Measurements from ENCODE around the gene COQ4. TPM values are rescaled to one million over a fixed set of nuclear protein-coding genes. Genes with fewer than 3 reads are reported as not detected.
"Not testable (repeated sequence)": the region's sequence is repeated elsewhere in the genome, so short reads cannot be mapped to it uniquely, and the experiment has no call there.

COQ4 gene
- total RNA-seq, 1 donor from 2014 or later, result 61.4 TPM

DNA sequence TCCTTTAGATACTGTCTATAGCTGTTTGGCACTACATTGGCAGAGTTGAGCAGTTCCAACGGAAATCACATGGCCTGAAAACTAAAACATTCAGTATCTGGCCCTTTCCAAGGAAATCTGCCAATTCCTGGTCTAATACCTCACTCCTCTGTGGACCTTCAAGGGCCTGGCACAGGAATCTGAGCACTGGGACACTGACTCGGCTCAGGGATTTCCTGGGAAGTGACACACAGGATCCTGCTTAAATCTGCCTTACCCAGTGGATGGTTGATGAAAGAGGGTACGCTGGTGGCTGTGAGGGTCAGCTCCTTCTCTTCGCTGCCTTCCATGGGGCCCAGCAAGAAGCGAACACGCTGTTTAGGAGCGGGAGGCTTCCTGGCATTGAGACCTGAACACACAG lies 1.3 kb upstream of the COQ4 start:
- Mint-ChIP-seq H3K27ac (no peak overlapping the region), H3K9me3 (no peaks in the 10 kb centered on the region), H3K27me3 (no peaks in the 10 kb centered on the region), H3K36me3 (ENCODE audit: low read depth) (peaks cover 16% of the 10 kb centered on the region), H3K4me3 (peak overlapping the region; percentile 91), H3K4me1 (peaks cover 9% of the 10 kb centered on the region)
- intact Hi-C loops (cut with micrococcal nuclease), result no loop called here
- DNase-seq, result no peak

DNA sequence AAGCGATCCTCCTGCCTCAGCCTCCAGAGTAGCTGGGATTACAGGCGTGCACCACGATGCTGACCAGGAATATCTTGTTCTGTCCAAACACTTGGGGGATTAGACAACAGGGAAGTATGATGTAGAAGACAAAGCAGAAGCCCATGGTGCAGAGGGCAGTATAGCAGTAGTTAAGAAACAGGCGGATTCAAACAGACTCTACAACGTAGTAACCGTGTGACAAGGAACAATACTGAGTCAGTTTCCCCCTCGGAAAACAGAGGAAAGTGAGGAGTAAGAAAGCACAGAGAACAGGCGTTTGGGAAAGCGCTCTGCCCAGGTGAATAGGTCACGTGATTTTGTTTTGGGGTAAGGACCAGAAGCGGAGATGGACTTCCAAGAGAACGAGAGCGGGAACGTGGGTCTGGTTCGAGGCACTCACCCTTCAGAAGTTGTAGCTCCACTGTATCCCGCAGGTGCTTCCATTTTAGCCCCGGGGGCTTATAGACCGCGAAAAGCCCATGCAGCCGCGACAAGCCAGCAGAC lies 698 bp upstream of the COQ4 start:
- Mint-ChIP-seq H3K27ac (peak overlapping the region; percentile 97), H3K36me3 (ENCODE audit: low read depth) (peaks cover 16% of the 10 kb centered on the region), H3K4me3 (peak overlapping the region; percentile 91), H3K4me1 (peaks cover 9% of the 10 kb centered on the region), H3K9me3 (no peaks in the 10 kb centered on the region), H3K27me3 (no peaks in the 10 kb centered on the region)
- no peak for DNase-seq
- intact Hi-C loops (cut with micrococcal nuclease), result loop anchor here (1.0 to 2.0 kb wide), 6 partner anchors 19 to 561 kb away; partner anchors contain the start of genes BBLN, GLE1, LRRC8A and URM1

DNA sequence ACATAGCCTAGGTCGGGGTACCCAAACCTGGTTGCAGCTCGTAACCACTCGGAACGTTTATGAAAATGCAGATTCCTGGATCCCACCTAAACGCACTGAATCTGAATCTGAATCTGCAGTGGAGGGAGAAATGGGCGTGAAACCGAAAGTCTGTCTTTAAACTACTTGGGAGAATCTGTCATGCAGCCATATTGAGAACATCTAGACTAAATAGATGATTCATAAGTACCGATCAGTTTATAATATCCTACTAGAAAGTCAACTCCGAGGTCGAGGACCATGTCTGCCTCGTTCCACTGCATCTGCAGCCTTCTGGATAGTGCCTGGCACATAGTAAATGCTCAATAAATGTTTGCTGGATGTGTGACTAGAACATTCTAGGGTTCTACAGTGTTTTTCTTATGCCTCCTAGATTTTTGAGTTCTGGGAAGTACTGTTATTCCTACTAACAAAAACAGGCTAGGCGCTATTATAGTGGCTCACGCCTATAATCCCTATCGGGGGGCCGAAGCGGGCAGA lies 632 bp downstream of the COQ4 start:
- H3K9me3 Mint-ChIP-seq, result no peaks in the 10 kb centered on the region
- H3K4me3 Mint-ChIP-seq, result peak overlapping the region; percentile 91
- H3K4me1 Mint-ChIP-seq, result peaks cover 9% of the 10 kb centered on the region
- intact Hi-C loops (cut with micrococcal nuclease), result loop anchor here (1.0 to 2.0 kb wide), 3 partner anchors 47 to 560 kb away; partner anchors contain the start of genes BBLN, GOLGA2, LRRC8A and SWI5
- peak overlapping the region; percentile 97 for H3K27ac Mint-ChIP-seq
- DNase-seq, result no peak
- H3K36me3 Mint-ChIP-seq (ENCODE audit: low read depth), result peaks cover 16% of the 10 kb centered on the region
- no peaks in the 10 kb centered on the region for H3K27me3 Mint-ChIP-seq

DNA sequence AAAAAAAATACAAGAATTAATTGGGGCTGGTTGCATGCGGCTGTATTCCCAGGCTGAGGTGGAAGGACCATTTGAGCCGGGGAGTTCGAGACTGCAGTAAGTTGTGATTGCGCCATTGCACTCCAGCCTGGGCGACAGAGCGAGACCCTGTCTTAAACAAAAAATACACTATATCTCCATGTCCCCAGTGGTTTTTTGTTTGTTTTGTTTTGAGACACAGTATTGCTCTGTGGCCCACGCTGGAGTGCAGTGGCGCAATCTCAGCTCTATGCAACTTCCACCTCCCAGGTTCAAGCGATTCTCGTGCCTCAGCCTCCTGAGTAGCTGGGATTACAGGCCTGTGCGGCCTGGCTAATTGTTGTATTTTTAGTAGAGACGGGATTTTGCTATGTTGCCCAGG lies 1.2 kb downstream of the COQ4 start:
- no peak for DNase-seq
- Mint-ChIP-seq H3K9me3 (no peaks in the 10 kb centered on the region), H3K4me3 (peak overlapping the region; percentile 91), H3K27ac (peak overlapping the region; percentile 97), H3K36me3 (ENCODE audit: low read depth) (peaks cover 18% of the 10 kb centered on the region), H3K4me1 (peaks cover 9% of the 10 kb centered on the region), H3K27me3 (no peaks in the 10 kb centered on the region)
- intact Hi-C loops (cut with micrococcal nuclease), result loop anchor here (1.0 to 2.0 kb wide), 3 partner anchors 47 to 559 kb away; partner anchors contain the start of genes BBLN, GOLGA2, LRRC8A and SWI5

DNA sequence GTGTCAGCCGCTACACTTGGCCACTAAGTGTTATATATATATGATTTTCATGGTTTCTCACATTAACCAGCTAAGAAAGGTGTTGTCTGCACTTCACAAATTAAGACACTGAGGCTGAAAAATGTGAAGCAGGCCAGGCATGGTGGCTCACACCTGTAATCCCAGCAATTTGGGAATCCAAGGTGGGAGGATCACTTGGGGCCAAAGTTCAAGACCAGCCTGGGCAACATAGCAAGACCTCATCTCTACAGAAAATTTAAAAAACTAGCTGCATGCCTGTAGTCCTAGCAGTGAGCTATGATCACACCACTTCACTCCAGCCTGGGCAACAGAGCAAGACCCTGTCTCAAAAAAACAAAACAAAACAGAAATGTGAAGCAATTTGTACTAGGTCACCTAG lies 1.8 kb downstream of the COQ4 start:
- H3K36me3 Mint-ChIP-seq (ENCODE audit: low read depth), result peaks cover 18% of the 10 kb centered on the region
- no peaks in the 10 kb centered on the region for H3K9me3 Mint-ChIP-seq
- intact Hi-C loops (cut with micrococcal nuclease), result no loop called here
- no peaks in the 10 kb centered on the region for H3K27me3 Mint-ChIP-seq
- H3K4me3 Mint-ChIP-seq, result peak overlapping the region; percentile 91
- H3K4me1 Mint-ChIP-seq, result peaks cover 9% of the 10 kb centered on the region
- no peak overlapping the region for H3K27ac Mint-ChIP-seq
- no peak for DNase-seq

DNA sequence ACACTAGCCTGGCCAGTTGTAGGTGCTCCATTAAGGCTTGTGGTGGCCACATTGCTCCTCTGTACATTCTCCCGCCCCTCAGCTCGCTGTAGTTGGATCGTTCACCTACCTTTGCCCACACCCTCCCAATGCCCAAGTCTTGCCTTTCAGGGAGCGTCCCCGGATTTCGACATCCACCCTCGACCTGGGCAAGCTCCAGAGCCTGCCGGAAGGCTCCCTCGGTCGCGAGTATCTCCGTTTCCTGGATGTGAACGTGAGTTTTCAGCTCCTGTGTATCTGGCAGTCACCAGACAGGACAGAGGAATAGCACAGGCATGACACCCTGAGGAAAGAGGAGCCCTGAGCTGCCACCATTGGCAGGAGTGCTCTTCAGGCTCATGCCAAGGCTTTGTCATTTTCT lies 3.0 kb downstream of the COQ4 start:
- Mint-ChIP-seq H3K4me1 (peaks cover 9% of the 10 kb centered on the region), H3K36me3 (ENCODE audit: low read depth) (peaks cover 18% of the 10 kb centered on the region), H3K27ac (no peak overlapping the region), H3K4me3 (no peak overlapping the region), H3K9me3 (no peaks in the 10 kb centered on the region), H3K27me3 (no peaks in the 10 kb centered on the region)
- intact Hi-C loops (cut with micrococcal nuclease), result no loop called here
- DNase-seq, result no peak

DNA sequence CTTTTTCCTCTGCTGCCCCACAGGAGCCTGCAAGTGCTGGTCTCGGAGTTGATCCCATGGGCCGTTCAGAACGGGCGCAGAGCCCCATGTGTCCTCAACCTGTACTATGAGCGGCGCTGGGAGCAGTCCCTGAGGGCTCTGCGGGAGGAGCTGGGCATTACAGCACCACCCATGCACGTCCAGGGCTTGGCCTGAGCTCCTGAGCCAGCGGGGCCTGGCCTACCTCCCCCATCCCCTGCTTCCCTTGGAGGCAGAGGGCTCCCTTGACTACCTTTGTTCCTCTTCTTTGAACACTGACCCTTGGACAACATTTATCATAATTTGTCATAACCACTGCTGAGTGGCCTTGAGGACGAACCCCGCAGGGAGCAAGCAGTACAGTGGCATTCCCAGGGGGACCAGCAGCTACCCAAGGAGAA lies 10.8 kb downstream of the COQ4 start:
- Mint-ChIP-seq H3K27ac (no peak overlapping the region), H3K9me3 (no peaks in the 10 kb centered on the region), H3K27me3 (no peaks in the 10 kb centered on the region), H3K4me1 (no peaks in the 10 kb centered on the region), H3K4me3 (no peak overlapping the region), H3K36me3 (ENCODE audit: low read depth) (peaks cover 6% of the 10 kb centered on the region)
- DNase-seq, result no peak
- intact Hi-C loops (cut with micrococcal nuclease), result no loop called here

DNA sequence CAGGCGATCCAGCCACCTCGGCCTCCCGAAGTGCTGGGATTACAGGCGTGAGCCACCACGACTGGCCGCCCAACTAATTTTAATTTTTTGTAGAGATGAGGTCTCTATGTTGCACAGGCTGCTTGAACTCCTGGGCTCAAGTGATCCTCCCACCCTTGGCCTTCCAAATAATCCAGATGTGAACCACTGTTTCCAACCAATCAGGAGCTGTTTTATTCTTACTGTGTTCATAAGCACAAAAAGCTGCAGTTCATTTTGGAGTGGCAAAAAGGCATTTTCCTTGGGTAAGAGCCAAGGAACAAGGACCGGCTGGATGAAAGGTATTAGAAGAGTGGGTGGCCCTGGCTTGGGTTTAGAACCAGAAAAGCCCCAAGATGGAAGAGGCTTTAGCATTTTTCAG lies 12.5 kb downstream of the COQ4 start:
- peaks cover 4% of the 10 kb centered on the region for H3K36me3 Mint-ChIP-seq (ENCODE audit: low read depth)
- peaks cover 1% of the 10 kb centered on the region for H3K4me1 Mint-ChIP-seq
- no peaks in the 10 kb centered on the region for H3K27me3 Mint-ChIP-seq
- no peak for DNase-seq
- no peaks in the 10 kb centered on the region for H3K9me3 Mint-ChIP-seq
- intact Hi-C loops (cut with micrococcal nuclease), result no loop called here
- H3K27ac Mint-ChIP-seq, result no peak overlapping the region
- H3K4me3 Mint-ChIP-seq, result no peak overlapping the region

DNA sequence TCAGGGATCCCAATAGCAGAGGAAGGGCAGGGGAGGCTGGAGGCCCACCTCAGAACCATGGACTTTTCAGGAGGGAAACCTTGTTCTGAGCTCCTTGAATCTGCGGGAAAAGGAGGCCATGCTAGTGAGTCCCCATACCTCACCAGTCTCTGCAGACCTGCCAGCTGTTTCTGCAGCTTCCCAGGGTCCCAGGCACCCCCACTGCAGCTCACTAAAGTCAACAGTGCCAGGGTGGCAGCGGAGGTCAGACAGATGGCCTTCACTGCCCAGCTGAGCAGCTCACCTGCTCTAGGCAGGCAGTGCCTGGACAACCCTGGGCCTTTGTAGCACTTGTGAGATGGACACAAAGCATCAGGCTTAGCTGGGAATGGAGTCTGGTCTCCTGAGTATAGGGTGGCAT lies 13.3 kb downstream of the COQ4 start:
- Mint-ChIP-seq H3K4me1 (peaks cover 1% of the 10 kb centered on the region), H3K9me3 (no peaks in the 10 kb centered on the region), H3K36me3 (ENCODE audit: low read depth) (peaks cover 4% of the 10 kb centered on the region), H3K4me3 (no peak overlapping the region), H3K27ac (no peak overlapping the region), H3K27me3 (no peaks in the 10 kb centered on the region)
- intact Hi-C loops (cut with micrococcal nuclease), result no loop called here
- no peak for DNase-seq

DNA sequence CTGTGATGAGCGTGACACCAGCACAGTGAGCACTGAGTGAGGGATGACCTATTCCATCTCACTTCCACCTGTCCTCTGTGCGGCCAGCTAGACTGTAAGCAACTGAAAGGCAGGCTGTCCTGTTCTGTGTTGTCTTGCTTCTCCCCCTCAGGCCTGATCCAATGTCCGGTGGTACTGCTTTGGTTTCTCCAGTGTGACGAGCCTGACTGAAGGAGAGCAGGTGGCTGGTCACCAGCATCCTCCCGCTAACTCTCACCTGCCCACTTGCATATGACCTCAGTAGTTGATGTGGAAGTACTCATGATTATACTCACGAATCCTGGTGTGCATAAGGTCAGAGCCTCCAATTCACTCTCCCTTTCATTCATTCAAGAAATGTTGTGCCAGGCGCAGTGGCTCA lies 15.3 kb downstream of the COQ4 start:
- Mint-ChIP-seq H3K4me1 (peaks cover 6% of the 10 kb centered on the region), H3K4me3 (no peak overlapping the region), H3K36me3 (ENCODE audit: low read depth) (peaks cover 5% of the 10 kb centered on the region), H3K9me3 (no peaks in the 10 kb centered on the region), H3K27ac (no peak overlapping the region), H3K27me3 (no peaks in the 10 kb centered on the region)
- intact Hi-C loops (cut with micrococcal nuclease), result no loop called here
- DNase-seq, result no peak

DNA sequence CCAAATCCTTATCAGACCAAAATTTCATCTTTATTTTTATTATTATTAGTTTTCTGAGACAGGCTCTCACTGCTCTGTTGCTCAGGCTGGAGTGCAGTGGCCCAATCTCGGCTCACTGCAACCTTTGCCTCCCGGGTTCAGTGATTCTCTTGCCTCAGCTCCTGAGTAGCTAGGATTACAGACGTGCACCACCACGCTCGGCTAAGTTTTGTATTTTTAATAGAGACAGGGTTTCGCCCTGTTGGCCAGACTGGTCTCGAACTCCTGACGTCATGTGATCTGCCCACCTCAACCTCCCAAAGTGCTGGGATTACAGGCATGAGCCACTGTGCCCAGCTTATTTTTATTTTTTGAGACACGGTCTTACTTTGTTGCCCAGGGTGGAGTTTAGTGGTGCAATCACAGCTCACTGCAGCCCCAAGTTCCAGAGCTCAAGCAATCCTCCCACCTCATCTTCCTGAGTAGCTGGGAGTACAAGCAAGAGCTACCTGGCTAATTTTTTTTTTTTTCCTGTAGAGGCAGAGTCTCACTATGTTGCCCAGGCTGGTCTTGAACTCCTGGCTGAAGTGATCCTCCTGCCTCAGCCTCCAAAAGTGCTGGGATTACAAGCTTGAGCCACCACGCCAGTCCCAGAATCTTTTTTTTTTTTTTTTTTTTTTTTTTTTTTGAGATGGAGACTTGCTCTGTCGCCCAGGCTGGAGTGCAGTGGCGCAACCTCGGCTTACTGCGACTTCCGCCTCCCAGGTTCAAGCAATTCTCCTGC lies 16.4 kb downstream of the COQ4 start:
- intact Hi-C loops (cut with micrococcal nuclease); H3K36me3 Mint-ChIP-seq (ENCODE audit: low read depth); DNase-seq; H3K4me1 Mint-ChIP-seq; H3K9me3 Mint-ChIP-seq; H3K27me3 Mint-ChIP-seq: not testable (repeated sequence)
- H3K4me3 Mint-ChIP-seq, result peak overlapping the region; percentile 88
- peak overlapping the region; percentile 92 for H3K27ac Mint-ChIP-seq

DNA sequence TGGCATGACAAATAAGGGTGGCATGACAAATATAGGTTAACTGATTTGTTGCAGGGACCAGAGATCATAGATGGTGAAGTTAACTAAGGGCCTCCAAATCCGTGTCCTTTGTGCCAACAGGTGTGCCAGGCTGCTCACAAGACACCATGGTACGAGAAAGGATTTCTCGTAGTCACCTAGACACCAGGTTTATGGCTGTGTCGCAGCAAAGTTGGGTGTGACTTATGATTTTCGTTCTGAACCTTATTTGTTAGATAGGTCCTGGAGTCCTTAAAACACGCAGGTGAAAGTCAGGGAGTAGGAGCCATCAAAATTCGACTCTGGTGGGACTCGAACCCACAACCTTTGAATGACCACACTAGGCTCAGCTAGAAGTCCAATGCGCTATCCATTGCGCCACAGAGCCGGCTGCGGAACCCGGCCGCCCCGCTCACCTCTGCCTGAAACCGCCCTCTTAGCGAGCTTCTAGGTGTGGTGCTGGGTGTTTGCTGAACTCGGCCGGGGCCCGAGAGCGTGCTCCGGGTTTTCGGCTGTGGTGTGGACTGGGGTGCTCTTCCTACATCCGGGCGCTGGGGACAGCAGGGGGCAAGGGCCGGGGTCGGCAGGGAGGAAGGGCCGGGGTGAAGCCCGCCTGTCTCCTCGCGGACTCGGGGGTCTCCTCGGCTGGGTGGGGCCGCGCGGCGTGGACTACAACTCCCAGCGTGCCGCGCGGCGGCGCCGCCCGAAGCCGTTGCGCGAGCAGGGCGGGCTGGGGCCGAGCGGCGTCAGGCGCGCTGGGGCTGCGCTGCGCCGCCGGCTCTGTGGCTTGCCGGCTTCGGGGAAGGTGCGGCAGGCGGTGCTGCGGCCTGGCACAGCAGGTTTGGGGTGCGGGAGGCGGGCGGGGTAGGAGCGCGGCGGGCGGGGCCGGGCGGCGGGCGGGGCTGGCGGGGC lies 17.4 kb downstream of the COQ4 start, which contains the start of gene SLC27A4:
SLC27A4 (plus strand) TSS at position 767 of the 930 bp plus-strand sequence. CDS start 2,606 bp downstream, outside the sequence.
- intact Hi-C loops (cut with micrococcal nuclease), result loop anchor here (1.0 to 5.0 kb wide), 4 partner anchors 23 to 138 kb away; partner anchors contain the start of genes DNM1, GOLGA2, SWI5 and URM1
- H3K4me3 Mint-ChIP-seq, result peak within 1 kb of the TSS; percentile 88
- DNase-seq, result peak; percentile 96
- peaks cover 11% of the 10 kb centered on the region for H3K36me3 Mint-ChIP-seq (ENCODE audit: low read depth)
- H3K27ac Mint-ChIP-seq, result peak within 1 kb of the TSS; percentile 92
- H3K4me1 Mint-ChIP-seq, result peaks cover 6% of the 10 kb centered on the region
- H3K27me3 Mint-ChIP-seq, result no peaks in the 10 kb centered on the region
- H3K9me3 Mint-ChIP-seq, result no peaks in the 10 kb centered on the region

DNA sequence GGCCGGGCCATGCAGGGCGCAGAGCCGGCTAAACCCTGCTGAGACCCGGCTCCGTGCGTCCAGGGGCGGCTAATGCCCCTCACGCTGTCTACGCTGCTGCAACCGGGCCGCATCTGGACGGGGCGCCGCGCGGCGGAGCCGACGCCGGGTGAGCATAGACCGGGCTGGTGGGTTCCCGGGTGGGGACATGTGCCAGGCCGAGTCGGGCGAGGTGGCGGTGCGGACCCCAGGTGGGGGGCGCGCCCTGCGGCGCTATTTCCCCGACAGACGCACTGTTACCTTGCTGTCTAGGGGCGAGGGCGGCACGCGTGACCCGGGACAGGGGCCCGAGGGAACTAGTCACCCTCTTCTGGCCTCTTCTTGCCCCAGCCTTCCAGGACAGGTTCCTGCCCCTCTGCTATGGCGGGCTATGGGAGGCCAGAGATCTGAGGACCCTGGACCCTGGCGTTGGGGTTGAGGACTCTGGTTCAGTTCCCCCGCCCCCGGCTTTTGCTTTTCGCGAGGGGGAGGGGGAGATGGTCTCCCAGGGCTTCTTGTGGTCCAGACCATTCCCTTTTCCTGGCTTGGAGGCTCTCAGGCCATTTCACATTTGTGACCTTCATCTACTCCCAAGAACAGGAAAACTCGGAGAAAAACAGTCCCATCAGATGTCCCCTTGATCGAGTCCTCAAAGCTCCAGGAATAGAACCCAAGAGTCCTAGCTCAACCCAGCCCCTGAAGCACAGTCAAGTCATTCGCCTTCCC lies 18.2 kb downstream of the COQ4 start:
- Mint-ChIP-seq H3K4me3 (peak overlapping the region; percentile 88), H3K36me3 (ENCODE audit: low read depth) (peaks cover 12% of the 10 kb centered on the region), H3K9me3 (no peaks in the 10 kb centered on the region), H3K27me3 (no peaks in the 10 kb centered on the region), H3K27ac (peak overlapping the region; percentile 86), H3K4me1 (peaks cover 6% of the 10 kb centered on the region)
- DNase-seq, result no peak
- intact Hi-C loops (cut with micrococcal nuclease), result loop anchor here (1.0 to 5.0 kb wide), 6 partner anchors 19 to 139 kb away; partner anchors contain the start of genes COQ4, DNM1, GOLGA2 and SWI5

All from activated CD4-positive, alpha-beta T cell treated with anti-CD3 and anti-CD28 coated beads, Interleukin-2, amount 10 ng/mL, durations not matched to agents 24 days and 14 days (primary cell).